BE2C (cell line): ENCODE results near the gene CA5B.

Experiments
- DNase-seq: peaks from one replicate; pipeline ENCODE4 v3.0.0-alpha.2; 2020
- H3K27me3 ChIP-seq: fragments of 250-450 bp; sonication (Bioruptor Pico); 2 replicates; pipeline ENCODE4 v1.5.1; 2020; ENCODE audit warnings: mild to moderate bottlenecking
- H3K36me3 ChIP-seq: fragments of 250-450 bp; sonication (Bioruptor Pico); 2 replicates; pipeline ENCODE4 v1.5.1; 2020; ENCODE audit warnings: mild to moderate bottlenecking
- H3K4me1 ChIP-seq: fragments of 250-450 bp; sonication (Bioruptor Pico); 2 replicates; pipeline ENCODE4 v1.5.1; 2020
- H3K4me3 ChIP-seq: 2 replicates; pipeline ENCODE4 v1.5.1; 2011; ENCODE audit warnings: low read depth, low read length
- H3K9me3 ChIP-seq: fragments of 250-450 bp; sonication (Bioruptor Pico); 2 replicates; pipeline ENCODE4 v1.5.1; 2020
- TF ChIP-seq, protein P1 (sequence below): IDR thresholded peaks from 2 replicates; pipeline ENCODE4 v1.5.1; 2012; ENCODE audit warnings: mild to moderate bottlenecking, low read depth, low read length

Gene CA5B

DNA sequence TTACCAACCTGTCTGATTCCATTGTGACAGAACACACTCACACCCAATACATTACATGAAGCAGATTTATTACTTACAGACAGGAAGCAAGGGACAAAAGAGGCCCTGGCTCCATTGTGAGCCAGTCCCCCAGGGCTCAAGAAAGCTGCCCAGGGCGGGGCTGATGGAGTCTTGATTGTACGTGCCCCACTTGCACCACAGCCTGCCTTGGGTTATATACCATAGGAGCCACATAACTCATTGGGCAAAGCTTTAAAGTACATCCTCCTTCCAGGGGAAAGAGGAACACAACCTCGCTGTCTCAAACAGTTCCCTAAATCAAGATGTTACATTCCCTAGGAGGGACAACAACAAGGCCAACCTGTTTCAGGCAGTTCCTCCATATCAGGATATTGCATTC is 48.8 kb downstream of the CA5B start:
- Histone ChIP-seq H3K4me1 (no peaks in the 10 kb centered on the region), H3K4me3 (no peak overlapping the region), H3K27me3 (no peaks in the 10 kb centered on the region), H3K9me3 (no peaks in the 10 kb centered on the region), H3K36me3 (no peaks in the 10 kb centered on the region)
- TF ChIP-seq, protein P1, sequence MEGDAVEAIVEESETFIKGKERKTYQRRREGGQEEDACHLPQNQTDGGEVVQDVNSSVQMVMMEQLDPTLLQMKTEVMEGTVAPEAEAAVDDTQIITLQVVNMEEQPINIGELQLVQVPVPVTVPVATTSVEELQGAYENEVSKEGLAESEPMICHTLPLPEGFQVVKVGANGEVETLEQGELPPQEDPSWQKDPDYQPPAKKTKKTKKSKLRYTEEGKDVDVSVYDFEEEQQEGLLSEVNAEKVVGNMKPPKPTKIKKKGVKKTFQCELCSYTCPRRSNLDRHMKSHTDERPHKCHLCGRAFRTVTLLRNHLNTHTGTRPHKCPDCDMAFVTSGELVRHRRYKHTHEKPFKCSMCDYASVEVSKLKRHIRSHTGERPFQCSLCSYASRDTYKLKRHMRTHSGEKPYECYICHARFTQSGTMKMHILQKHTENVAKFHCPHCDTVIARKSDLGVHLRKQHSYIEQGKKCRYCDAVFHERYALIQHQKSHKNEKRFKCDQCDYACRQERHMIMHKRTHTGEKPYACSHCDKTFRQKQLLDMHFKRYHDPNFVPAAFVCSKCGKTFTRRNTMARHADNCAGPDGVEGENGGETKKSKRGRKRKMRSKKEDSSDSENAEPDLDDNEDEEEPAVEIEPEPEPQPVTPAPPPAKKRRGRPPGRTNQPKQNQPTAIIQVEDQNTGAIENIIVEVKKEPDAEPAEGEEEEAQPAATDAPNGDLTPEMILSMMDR = no peak
- no peak for DNase-seq

DNA sequence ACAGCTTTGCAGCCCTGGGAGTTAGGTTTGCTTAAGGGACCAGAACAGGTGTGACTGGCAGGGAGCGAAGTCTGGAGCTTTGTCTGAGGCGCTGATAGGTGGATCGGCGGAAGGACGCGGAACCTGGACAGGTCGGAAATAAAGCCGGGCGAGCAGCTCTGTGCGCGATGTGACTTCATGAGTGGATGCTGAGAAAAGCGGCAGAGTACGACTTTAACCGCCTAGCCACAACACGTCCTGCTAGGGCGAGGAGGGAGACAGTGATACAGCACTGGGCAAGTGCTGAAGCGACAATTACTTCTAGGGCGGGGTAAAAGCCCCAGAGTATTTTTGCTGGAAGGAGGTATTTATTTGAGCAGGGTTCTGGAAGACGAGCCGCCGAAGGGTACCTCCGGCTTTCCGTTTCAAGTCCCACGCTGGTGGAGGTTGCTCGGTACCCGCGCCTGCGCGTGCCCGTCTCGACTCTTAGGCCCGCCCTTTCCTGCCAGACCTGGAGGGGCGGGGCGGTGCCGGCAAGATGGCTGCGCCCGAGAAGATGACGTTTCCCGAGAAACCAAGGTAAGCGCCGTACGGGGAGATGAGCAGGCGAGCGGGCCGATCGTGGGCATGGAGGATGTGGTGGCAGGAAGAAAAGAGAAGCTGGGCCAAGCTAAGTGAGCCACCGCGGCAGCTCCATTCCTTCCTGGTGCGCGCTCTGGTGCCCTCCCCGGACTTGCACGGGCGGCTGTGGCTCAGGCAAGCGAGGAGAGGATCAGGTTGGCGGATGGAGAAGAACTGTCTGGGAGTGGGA is 52.1 kb downstream of the CA5B start, which contains the start of gene ZRSR2:
Gene ZRSR2 (plus strand): TSS at position 506 of the 790 bp plus-strand sequence. CDS start 12 bp downstream, at position 518.
- H3K36me3 ChIP-seq = no peaks in the 10 kb centered on the region
- peak; percentile 81 for DNase-seq
- no peaks in the 10 kb centered on the region for H3K9me3 ChIP-seq
- no peaks in the 10 kb centered on the region for H3K4me1 ChIP-seq
- no peaks in the 10 kb centered on the region for H3K27me3 ChIP-seq
- TF ChIP-seq, protein P1 = no peak
- peak within 1 kb of the TSS; percentile 80 for H3K4me3 ChIP-seq

DNA sequence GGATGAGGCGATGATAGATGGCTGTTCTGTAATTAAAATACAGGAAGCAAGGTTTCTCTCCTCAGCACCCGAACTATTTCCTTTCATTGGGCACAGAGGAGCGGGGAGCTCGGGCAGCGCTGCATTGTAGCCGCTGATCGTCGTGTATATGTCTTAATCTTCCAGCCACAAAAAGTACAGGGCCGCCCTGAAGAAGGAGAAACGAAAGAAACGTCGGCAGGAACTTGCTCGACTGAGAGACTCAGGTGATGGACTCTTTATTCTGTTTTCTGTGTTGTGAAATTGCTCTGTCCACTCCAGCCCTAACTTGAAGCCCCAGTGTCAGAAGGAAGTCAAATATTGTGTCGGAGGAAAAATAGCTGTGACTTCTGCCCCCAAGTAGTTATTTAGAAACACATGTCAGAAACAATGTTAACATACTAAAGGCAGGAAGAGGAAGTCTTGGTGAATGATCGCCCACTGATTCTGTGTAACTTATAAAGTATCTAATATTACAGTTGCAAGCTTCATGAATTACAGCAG is 52.8 kb downstream of the CA5B start:
- no peaks in the 10 kb centered on the region for H3K4me1 ChIP-seq
- DNase-seq = no peak
- TF ChIP-seq, protein P1 = no peak

DNA sequence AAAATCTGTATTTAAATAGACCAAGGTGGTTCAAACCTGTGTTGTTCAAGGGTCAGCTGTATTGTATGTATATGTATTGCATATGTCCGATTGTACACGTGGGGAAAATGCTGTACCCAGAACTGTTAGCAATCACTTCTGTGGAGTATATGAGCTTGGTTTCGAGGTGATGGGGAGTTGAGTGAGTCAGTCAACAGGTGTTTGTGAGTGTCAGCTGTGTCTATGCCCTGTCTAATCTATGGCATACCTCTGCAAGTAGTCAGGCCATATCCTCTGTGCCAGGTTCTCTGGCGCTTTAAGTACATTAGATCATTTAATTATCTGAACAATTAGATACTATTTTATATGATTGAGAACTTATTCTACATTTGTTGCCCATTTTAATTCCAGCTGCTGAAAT is 59.6 kb downstream of the CA5B start:
- H3K4me1 ChIP-seq = no peaks in the 10 kb centered on the region
- H3K4me3 ChIP-seq = no peak overlapping the region
- no peaks in the 10 kb centered on the region for H3K9me3 ChIP-seq
- H3K27me3 ChIP-seq = no peaks in the 10 kb centered on the region
- H3K36me3 ChIP-seq = no peaks in the 10 kb centered on the region; the same call in 1 of the 2 replicates
- TF ChIP-seq, protein P1 = no peak
- DNase-seq = no peak

More for the DNA sequence above, 52.8 kb downstream of the CA5B start:
- Histone ChIP-seq H3K36me3 (no peaks in the 10 kb centered on the region), H3K4me3 (peak overlapping the region; percentile 80), H3K9me3 (no peaks in the 10 kb centered on the region), H3K27me3 (no peaks in the 10 kb centered on the region)

DNA sequence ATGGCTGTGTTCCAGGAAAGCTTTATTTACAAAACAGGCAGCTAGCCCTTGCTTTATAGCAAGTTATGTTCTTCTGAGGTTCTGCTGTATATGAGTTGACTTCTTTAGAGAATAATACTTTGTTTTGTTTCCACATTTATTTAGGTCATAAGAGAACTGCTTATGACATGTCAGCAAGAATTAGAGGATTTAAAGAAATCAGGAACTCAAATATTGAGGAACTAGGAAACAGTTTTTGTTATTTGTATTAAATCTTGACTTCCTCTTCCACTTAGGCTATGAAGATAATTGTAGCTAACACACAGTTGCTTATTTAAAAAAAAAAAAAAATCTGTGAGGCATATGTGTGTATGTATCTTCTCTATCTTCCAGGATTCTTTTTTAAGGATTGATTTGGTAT is 66.5 kb downstream of the CA5B start:
- no peak for DNase-seq
- no peaks in the 10 kb centered on the region; the same call in 1 of the 2 replicates for H3K36me3 ChIP-seq
- H3K27me3 ChIP-seq = no peaks in the 10 kb centered on the region
- H3K4me1 ChIP-seq = no peaks in the 10 kb centered on the region
- H3K9me3 ChIP-seq = no peaks in the 10 kb centered on the region
- no peak overlapping the region for H3K4me3 ChIP-seq
- TF ChIP-seq, protein P1 = no peak

DNA sequence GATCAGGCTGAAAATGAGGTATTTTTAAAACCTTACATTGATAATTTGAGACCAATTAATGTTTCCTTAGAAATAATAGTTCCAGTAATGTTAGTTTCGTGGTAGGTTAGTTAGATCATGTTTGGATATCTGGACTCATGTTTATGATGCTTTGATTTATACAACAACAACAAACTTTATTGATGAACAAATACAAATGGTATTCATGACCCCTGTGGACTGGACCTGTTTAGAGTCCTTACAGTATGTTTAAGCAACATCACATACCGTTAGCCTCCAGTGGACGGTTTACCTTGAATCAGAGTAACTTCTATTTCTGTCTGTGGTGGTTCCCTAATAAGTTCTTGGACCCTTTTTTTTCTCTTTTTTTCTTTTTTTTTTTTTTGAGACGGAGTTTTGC is 70.2 kb downstream of the CA5B start:
- no peaks in the 10 kb centered on the region for H3K9me3 ChIP-seq
- no peak overlapping the region for H3K4me3 ChIP-seq
- no peaks in the 10 kb centered on the region; the same call in 1 of the 2 replicates for H3K36me3 ChIP-seq
- H3K4me1 ChIP-seq = no peaks in the 10 kb centered on the region
- TF ChIP-seq, protein P1 = no peak
- no peaks in the 10 kb centered on the region for H3K27me3 ChIP-seq
- no peak for DNase-seq
